GM21576 (cell line): ENCODE measurements around the gene RPL7L1.

Experiments
- ATAC-seq: cut with Tn5 transposase; IDR thresholded peaks from one replicate; pipeline ENCODE4 v1.9.1; 2021; ENCODE audit warnings: mild to moderate bottlenecking, moderate library complexity; ENCODE audit not compliant: unreplicated experiment

RPL7L1 gene

GRCh38 chr6:42928986-42929820 is 49.8 kb downstream of the RPL7L1 start, which contains the start of gene CNPY3:
TSS of gene CNPY3 (plus strand) at chr6:42929480. CDS start at chr6:42929571, 91 bp downstream.
- peak; percentile 69 for ATAC-seq

- peak; percentile 52 for ATAC-seq
Observed at GRCh38 chr6:42929821-42930360, 50.5 kb downstream of the RPL7L1 start.

- no peak for ATAC-seq
Observed at GRCh38 chr6:42932412-42932811, 53.0 kb downstream of the RPL7L1 start.

- ATAC-seq = no peak
Observed at GRCh38 chr6:42933205-42933604, 53.8 kb downstream of the RPL7L1 start.

- no peak for ATAC-seq
Observed at GRCh38 chr6:42935322-42935721, 55.9 kb downstream of the RPL7L1 start.

- ATAC-seq = no peak
Observed at GRCh38 chr6:42936398-42936797, 57.0 kb downstream of the RPL7L1 start.

GRCh38 chr6:42937548-42938427 is 58.4 kb downstream of the RPL7L1 start:
- ATAC-seq = no peak

GRCh38 chr6:42938428-42938796 is 59.0 kb downstream of the RPL7L1 start:
- no peak for ATAC-seq

- no peak for ATAC-seq
Observed at GRCh38 chr6:42938987-42939809, 59.8 kb downstream of the RPL7L1 start.
